HPDE6-E6E7 (cell line): Measurements from ENCODE around the gene SLC44A2.
A peak's percentile ranks its signal among the peaks of the same experiment; 100 is the strongest.

Experiments
- DNase-seq: peaks from one replicate; pipeline ENCODE4 v3.0.0; 2011; ENCODE audit warnings: missing footprints; ENCODE audit errors: extremely low spot score

The SLC44A2 gene

GRCh38 chr19:10625003-10625761 lies at the start of gene SLC44A2:
Gene SLC44A2 (plus strand): TSS chr19:10625553. CDS start chr19:10625634, 81 bp downstream.
- DNase-seq = peak; percentile 96

GRCh38 chr19:10577951-10578350 lies 47.4 kb upstream of the SLC44A2 start:
- no peak for DNase-seq

- DNase-seq = peak; percentile 82
Measured at GRCh38 chr19:10580979-10581631, 44.2 kb upstream of the SLC44A2 start.

GRCh38 chr19:10582091-10582490 lies 43.3 kb upstream of the SLC44A2 start:
- DNase-seq = no peak

- DNase-seq = no peak
Measured at GRCh38 chr19:10583036-10583776, 42.1 kb upstream of the SLC44A2 start.

- DNase-seq = no peak
Measured at GRCh38 chr19:10586396-10586795, 39.0 kb upstream of the SLC44A2 start.

- peak; percentile 60 for DNase-seq
Measured at GRCh38 chr19:10587022-10587838, 38.1 kb upstream of the SLC44A2 start, which contains the start of gene AP1M2. Gene AP1M2 (minus strand): TSS chr19:10587312. CDS start chr19:10587231, 81 bp downstream.

- no peak for DNase-seq
Measured at GRCh38 chr19:10587839-10588150, 37.6 kb upstream of the SLC44A2 start.

- DNase-seq = no peak
Measured at GRCh38 chr19:10593148-10593547, 32.2 kb upstream of the SLC44A2 start.

GRCh38 chr19:10593820-10594637 lies 31.3 kb upstream of the SLC44A2 start:
- no peak for DNase-seq

GRCh38 chr19:10600149-10600548 lies 25.2 kb upstream of the SLC44A2 start:
- DNase-seq = no peak

GRCh38 chr19:10601999-10602329 lies 23.4 kb upstream of the SLC44A2 start:
- DNase-seq = no peak

- DNase-seq = peak; percentile 84
Measured at GRCh38 chr19:10602330-10603083, 22.8 kb upstream of the SLC44A2 start.

- DNase-seq = no peak
Measured at GRCh38 chr19:10603084-10603872, 22.1 kb upstream of the SLC44A2 start.

- DNase-seq = no peak
Measured at GRCh38 chr19:10603873-10604459, 21.4 kb upstream of the SLC44A2 start.

GRCh38 chr19:10604460-10604980 lies 20.8 kb upstream of the SLC44A2 start:
- no peak for DNase-seq

- no peak for DNase-seq
Measured at GRCh38 chr19:10611907-10612306, 13.4 kb upstream of the SLC44A2 start.

GRCh38 chr19:10612499-10613119 lies 12.7 kb upstream of the SLC44A2 start:
- DNase-seq = no peak
